ENCODE measurements around the gene MAB21L2.

Gene MAB21L2

DNA sequence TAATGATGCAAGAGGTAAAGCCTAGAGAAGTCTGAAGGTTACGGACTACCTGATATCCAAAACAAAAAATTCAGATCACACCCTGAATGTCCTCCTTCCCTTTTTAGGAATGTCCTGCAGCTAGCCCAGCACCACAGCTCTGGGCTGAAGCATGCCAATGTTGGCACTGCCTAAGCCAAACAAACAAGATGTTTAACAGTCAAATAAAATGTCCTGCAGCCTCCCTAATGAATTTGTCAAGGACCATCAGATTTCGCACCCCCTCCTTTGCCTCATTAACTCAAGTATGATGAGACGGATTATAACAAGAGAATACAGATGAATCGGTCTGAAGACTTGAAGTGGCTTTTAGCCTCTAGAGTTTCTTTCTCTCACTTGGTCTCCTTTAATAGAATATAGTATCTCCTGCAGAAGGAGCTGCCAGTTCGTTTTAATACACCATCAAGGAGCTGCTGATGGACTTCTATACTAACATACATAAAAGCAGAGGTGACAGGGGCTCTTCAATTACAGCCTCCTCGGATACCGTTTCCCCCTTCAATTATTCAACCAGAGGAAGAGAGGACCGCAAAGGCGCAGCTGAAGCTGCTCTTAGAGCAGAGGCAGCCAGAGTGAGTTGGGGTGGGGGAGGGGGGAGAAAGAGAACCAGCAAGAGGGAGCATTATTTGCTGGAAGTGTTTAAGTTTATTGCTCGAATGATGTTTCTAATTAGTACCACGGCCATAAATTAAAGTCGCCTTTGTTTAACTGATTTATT, 3.0 kb upstream of the MAB21L2 start:
- no peak for DNase-seq

DNA sequence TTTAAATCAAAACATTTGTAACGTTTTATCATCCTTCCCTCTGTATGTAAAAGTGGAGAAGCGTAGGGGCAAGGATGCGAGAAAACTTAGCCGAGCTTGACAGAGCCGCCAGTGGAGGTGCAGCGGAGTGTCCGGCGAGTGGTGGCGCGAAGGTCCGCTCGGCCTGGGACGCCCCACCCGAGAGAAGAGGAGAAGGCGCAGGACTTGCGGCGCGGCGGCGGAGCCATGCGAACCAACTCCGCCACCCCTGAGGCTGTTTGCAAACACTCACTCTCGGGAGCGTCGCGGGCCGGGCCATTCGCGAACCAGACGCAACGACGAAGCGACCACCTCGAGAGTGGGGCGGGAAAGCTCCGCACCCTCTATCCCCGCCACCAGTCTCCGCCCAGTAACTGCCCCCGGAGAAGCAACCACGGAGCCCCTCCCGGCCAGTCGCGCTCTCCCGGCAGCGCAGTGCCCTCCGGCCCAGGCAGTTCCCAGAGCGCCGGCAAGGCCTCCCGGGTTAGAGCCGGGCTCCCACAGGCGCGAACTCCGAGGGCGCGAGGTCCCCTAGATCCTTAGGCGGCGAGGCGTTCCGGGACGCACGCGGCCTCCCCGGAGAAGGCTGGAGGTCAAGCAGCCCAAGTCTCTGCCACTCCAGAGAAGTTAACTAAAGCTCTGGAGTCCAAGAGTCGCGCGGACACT, 2.3 kb upstream of the MAB21L2 start:
- DNase-seq, result no peak

DNA sequence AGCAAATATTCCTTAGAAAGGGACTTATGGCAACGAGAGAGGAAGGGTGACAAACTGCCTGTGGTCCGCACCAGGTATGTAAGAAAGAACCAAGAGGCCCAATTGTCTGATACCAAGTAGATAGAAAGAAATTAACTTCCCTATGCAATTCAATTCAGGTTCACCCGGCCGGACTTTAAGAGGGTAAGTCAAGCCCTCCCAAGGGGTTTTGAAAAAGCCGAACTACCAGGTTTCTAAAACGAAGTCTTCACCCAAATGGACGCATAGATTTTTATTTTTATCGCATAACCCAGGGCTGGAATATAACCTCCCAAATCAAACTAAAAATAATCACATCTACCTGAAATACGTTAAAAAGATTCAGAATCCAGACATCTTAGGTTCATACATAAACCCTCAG, 1.6 kb upstream of the MAB21L2 start:
- no peak for DNase-seq

DNA sequence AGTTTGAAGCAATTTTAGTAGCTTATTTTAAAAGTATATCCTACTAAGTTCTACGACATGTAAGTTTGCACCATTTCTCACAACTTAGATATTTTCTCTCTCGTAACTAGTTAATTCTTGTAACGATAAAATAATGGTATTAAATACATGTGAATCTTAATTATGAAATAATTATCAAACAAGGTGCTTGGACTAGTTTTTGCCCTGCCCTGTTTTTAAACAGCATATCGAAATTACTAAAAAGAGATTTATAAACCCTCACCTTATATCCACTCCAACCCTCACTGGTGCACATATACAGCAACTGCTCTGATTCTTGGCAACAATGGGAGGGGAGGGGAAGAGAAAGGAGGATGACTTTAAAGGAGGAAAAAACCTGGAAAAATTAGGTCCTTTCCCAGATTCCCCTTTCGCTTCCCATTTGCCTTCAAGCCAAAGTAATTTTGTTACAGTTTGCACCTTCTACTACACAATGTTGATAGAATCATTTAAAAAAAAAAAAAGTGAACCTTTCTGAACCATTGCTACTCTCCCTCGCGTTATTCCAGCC, 820 bp upstream of the MAB21L2 start:
- DNase-seq, result no peak

DNA sequence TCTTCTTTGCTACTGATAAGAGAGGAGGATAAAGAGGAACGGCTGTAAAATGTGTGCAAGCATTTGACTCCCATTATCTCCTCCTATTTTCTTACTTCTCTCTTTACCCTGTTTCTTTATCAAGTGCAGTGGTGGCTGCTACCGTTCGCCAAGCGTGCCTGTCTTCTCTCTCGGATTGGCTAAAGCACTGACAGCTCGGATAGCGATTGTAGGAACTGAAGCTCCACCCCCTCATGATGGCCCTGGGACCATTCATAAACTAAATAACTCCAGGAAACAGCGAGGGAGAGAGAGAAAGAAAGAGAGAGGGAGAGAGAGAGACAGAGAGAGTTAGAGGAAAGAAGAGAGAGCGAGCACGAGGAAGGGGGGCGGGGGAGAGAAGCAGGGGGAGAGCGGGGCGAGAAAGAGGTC, 305 bp upstream of the MAB21L2 start:
- no peak for DNase-seq

DNA sequence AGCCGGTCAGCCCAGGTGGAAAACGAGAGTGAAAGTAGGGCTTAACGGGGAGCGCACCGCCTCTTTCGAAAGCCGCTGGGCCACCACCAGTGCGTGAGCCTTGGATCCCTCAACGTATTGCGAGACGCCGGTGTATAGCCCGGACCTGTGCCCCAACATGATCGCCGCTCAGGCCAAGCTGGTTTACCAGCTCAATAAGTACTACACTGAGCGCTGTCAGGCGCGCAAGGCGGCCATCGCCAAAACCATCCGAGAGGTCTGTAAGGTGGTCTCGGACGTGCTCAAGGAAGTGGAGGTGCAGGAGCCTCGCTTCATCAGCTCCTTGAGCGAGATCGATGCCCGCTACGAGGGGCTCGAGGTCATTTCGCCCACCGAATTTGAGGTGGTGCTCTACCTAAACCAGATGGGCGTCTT, 929 bp downstream of the MAB21L2 start:
- DNase-seq, result no peak

DNA sequence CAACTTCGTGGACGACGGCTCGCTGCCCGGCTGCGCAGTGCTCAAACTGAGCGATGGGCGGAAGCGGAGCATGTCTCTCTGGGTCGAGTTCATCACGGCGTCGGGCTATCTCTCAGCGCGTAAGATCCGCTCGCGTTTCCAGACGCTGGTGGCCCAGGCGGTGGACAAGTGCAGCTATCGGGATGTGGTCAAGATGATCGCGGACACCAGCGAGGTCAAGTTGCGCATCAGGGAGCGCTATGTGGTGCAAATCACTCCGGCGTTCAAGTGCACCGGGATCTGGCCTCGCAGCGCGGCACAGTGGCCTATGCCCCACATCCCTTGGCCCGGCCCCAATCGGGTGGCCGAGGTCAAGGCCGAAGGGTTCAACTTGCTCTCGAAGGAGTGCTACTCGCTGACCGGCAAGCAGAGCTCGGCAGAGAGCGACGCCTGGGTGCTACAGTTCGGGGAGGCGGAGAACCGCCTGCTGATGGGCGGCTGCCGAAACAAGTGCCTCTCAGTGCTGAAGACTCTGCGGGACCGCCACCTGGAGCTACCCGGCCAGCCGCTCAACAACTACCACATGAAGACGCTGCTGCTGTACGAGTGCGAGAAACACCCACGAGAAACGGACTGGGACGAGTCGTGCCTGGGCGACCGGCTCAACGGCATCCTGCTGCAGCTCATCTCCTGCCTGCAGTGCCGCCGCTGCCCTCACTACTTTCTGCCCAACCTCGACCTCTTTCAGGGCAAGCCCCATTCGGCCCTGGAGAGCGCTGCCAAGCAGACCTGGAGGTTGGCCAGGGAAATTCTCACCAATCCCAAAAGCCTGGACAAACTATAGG, 1.5 kb downstream of the MAB21L2 start:
- DNase-seq, result no peak

DNA sequence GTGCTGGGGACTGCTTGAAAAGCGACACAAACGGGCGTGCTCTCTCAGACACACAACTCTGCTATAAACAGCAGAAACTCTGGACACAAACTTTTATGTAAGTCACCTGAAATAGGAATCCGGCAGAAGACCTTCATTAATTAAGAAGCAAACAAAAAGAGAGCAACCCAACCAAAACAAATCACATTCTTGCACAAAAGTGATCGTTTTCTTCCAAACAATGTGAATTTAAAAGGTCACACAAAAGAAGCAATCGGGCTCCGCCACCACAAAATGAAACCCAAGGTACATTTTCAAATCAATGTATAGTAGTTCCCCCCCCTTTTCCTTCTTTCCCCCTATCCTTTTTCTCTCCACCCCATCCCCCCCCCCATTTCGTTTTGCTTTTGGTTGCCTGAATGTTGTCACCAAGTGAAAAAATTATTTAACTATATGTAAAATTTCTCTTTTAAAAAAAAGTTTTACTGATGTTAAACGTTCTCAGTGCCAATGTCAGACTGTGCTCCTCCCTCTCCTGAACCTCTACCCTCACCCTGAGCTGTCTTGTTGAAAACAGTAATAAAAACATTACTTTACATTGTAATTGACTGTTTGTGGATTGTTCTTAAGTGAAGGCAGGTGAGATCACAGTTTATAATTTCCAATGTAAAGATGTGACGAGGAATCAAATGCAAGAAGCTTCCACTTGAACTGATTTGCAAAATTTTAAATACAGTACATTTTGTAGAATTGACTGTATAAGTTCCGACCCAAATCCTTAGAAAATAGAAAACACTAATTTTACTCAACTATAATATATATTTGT, 2.4 kb downstream of the MAB21L2 start:
- DNase-seq, result no peak

DNA sequence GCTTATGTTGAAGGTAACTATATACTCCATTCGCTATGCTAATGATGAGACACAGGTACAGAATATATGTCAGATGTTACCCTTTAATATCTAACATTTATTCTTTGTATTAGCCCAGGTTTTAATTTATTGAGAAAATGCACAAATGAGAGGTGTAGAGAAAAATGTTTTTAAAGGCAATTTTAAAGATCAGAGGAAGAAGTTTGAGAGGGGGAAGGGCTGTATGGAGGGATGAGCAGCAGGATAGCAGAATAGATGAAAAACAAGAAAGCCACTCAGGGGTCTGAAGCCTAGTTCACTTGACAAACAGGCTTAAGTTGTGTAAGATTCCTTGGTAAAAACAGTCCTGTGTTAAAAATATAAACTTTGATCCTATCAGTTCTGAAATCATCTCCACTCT, 3.7 kb downstream of the MAB21L2 start:
- DNase-seq, result no peak

DNA sequence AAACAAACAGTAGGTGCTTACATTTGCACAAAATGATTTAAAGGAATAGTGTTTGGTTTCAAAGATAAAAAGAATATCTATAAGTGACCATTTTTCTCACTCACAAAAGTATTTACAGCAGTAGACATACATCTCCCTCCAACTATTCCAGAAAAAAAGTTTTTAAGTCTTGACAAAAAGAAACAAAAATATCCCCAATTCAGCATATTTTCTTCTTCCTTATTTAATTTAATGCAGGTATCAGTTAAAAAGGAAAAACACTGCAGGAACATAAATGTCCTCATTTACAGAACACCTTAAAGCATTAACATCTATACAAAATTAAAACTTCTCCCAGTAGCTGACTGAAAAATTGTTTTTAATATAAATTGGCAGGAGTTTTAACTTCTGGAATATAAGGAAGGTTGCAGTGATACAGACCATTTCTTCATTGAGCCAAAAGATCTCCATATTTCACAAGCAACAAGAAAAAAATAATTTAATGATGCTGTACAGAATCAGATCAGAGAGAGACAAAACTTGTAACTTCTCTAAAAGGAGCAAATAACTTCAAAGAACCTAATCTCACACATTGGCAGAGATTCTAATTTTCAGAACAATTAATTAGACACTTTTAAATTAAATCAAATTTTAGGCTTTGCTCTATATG, 4.3 kb downstream of the MAB21L2 start:
- no peak for DNase-seq

DNA sequence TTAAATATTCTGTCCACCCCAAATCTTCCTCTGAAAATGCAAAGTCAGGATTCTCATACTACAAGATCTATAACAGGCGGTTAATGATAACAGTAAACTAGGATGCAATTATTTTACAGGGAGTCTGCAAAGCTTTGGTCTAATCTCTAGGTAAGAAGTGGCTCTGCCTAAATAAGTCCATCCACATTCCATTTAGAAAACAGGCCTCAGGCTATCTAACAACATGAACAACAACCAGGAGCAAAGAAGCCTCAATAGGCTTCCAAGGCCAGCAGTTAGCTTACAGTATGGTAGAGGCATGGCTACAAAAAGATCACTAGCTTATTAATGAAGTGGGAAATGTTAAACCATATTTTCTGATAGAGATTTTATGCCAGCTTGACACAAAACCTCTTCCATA, 6.4 kb downstream of the MAB21L2 start:
- no peak for DNase-seq

DNA sequence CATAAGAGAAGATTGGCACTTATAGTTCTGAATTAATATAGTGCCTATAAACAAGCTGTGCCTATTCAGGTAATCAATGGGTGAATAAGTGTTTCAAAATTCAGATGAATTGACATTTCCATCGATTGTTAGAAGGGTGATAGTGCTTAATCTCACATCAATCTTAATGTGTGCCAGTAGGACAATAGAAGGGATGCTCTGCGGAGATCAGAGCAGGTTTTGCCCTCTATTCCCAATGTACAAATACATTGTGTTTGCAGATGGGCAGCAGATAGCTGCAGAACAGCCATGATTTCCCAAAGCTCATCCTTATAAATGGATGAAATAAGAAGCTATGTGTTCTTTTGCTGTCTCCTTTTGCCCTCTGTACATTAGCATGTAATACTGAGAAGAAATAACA, 7.2 kb downstream of the MAB21L2 start:
- DNase-seq, result no peak

DNA sequence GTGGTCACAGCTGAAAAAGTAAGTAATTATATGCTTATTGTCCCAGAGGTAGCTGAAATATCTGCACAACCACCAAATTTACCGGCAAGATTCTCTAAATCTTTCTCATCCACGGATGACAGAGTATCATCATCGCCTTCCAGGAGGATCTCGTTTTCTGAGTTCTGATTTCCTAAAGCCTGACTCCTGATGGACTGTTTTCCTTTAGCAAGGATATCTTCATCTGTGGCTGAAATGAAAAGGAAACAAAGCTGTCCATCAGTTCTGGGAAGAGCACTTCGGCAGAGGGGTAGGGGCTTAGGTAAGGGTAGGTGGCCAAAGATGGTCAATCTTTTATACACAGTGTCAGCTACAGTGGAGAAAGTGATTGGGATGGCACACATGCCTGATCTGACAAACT, 8.7 kb downstream of the MAB21L2 start:
- no peak for DNase-seq

DNA sequence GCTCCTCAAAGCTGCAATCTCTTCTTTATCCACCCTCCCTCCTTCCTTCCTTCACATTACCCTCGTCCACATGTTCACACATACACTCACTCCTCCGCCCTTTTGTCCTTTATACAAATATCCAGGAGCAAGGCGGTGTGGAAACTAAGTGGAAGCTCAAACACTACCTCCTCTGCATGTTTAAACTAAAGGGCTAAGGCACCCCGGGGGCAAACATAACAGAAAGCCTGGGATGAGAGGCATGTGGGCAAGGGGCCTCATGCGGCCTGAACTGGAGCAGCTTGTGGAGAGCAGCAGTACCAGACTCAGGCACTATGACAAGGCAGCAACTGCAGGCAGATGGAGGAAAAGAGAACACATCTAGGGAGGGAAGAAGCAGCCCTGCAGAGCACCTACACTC, 9.5 kb downstream of the MAB21L2 start:
- DNase-seq, result no peak

DNA sequence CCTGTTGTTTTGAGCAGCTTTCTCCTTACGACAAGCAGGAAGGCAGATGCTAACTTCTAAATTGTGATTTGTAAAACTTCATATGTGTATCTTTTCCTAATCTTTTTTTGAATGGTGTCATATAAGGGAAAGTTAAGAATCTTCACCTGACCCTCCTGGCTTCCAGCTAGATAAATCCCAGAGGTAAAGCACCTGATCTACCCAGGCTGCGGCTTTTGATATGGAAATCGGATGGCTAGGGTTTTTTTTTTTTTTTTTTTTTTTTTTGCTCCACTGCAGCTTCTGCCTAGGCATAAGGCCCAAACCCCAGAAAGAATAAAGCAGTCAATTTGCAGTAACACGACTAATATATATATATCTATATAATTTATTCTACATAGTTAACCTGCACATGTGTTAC, 10.0 kb downstream of the MAB21L2 start:
- DNase-seq, result no peak

DNA sequence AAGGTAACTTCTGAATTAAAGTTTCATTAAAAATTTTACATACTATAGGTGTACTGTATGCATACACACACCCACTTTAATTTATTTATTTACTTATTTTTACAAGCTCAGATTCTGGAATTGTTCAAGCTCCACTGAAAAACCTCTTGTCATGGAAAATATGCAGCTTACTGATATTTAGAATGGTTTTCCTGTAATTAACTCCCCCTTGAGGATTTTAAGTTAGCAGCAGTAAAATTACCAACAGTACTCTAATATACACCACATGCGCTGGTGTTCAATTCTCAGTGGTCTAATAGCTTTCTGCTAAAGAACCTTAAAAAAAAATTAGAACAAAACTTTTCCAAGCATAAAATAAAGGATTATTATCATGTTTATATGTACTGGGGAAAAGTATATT, 12.0 kb downstream of the MAB21L2 start:
- no peak for DNase-seq

DNA sequence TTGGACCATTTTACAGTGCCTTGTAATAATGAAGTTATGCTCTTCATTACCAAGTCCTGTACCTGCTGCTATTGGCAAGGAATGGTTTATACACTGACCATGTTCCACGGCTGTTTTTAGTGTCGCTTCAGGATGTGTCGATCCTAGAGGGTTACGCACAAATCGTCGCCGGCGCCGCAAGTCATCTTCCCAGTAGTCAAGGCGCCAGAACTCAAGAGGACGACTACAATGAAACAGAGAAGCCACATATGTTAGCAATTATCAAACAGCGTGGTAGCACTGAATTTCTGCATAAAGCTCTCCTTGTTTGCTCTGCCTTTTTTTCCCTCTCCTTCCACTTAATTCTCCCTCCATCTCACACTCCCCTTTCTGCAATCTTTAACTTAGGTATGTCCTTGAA, 17.0 kb downstream of the MAB21L2 start:
- DNase-seq, result no peak

DNA sequence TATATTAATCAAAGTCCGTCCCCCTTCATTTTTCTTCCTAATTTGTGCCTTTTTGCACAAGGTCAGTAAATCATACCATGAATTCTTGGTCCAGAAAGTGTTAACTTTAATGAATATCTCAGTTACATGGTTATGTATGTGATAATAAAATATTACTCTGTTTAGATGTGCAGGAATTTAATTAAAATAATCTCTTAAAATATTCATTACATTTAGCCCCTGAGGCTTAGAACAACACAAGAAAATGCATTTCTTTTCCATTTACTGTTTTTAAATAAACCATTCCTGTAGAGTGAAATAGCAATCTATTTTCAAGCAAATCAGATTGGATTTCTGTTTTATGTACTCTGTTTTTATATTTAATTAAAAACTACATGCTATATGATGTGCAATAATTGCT, 17.6 kb downstream of the MAB21L2 start:
- DNase-seq, result no peak

DNA sequence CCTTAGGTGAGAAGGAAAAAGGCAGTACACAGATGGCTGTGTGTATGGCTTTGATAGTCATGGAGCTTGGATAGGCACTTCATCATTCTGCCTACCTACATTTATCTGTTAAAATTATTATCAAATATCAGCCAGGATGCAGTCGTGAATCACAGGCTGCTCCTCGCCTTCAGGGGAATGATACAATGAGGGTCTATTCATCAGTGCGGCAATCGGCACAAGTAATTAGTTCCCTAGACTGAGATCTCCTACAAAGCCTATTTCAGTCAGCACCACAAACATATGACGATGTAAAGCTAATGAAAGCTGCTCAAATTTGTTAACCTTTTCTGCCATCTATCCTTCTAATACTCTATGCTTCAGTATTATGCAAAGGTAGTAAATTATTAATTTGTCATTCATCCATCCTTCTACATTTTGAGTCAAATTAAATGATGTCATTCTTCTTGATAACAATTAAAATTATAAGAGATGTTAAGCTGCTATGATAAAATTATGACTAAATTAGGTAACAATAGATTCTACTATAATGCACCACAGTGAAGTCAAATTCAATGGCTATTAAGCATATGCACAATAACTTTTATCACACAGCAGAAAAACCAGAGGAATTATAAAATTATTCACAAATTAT, 19.0 kb downstream of the MAB21L2 start:
- DNase-seq, result no peak

DNA sequence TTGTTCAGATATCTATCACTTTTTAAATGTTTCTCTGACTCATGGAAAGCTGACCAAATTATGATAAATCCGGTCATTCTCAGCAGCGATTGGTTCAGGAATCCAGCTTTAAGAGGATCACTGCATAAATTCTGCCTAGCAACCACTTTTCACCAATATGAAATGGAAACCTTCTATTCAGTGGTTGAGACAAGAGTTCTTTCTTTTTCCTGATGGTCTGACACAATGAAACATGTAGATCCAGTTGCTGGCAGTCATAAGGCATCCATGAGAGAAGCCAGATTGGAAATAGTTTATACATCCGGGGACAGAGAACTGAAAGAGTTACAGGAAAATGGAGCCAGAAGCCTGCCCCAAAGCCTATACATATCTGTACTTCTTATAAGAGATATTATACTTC, 27.2 kb downstream of the MAB21L2 start:
- DNase-seq, result no peak

DNA sequence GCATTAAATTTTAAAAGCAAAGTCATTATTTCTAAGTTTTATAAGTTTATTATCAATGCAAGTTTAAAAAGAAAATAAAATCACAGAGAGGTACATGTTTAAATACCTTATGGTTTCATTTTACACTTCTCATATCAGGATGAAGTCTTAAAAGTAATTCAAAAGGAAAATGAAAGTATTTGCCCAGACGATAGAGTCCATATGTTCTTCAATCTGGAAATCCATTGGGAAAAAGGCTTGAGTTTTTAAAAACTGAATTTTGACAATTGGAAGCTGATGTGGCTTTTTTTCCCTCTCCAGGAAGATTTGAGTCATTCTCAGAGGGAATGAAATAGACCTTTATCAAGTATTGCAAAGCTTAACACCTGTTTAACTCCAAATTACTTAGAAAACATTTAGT, 37.1 kb downstream of the MAB21L2 start:
- no peak for DNase-seq

DNA sequence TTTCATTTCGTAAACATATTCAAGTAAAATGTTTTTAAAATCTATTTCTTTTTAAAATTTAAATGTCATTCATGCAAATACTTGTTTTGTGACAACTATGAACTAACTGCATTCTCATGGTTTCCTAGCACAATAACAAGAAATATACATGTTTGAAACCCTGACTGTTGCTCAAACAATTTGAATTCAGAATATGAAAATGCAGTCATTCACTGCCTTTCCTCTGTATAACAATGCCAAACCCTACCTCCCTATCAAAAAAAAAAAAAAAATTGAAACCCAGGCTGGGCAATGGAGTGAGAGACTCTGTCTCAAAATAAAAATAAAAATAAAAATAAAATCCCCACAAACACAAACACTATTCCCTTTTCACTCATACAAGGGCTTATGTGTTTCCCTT, 42.1 kb downstream of the MAB21L2 start:
- no peak for DNase-seq
